ENCODE measurements around the gene DDX56. TPM values are rescaled to one million over a fixed set of nuclear protein-coding genes. Genes with fewer than 3 reads are reported as not detected.
"Not testable (repeated sequence)": the region's sequence is repeated elsewhere in the genome, so short reads cannot be mapped to it uniquely, and the experiment has no call there.

Gene DDX56
- total and polyA plus RNA-seq, 5 experiments from 2014 or later: 25.3 to 129 (median 48.2) TPM

DNA sequence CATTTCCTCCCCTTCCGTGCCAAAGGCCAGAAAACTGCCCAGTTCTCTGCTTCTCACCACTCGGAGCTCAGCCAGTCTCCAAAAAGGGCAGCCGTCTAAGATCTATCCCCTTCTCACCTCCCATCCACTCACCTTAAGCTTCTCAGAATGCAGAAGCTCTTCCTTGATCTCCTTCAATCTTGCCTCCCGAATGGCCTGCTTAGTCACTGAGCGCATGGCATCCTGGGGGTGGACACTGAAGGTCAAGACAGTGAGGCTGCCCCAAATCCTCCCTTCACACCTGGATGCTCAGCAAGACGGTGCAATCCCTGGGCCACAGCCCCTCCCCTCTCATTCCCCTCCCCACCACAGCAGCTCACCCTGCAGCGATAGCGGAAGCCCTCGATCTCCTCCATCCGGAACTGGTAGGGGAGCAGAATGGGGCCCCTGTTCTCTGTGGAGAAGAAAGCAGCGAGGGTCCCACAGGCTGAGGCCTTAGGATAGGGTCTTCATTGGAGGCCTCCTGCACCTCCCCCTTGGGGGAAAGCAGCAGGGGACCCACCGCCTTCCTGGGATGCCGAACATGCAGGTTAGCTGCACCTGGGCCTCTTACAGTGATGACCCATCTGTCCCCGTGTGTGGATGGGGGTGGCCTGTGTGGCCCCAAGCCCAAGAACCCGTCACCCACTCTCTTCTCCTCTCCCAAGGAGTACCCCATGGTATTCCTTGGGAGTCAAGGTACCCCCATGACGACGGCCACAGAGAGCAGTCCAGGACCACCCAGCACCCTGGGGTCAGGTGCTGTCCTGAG, 4.7 kb downstream of the DDX56 start:
- ATAC-seq (no peak), DNase-seq (no peak)
- H3K36me3 Mint-ChIP-seq: peaks cover 0 to 89% (median 13%) of the 10 kb centered on the region in 3 donors

DNA sequence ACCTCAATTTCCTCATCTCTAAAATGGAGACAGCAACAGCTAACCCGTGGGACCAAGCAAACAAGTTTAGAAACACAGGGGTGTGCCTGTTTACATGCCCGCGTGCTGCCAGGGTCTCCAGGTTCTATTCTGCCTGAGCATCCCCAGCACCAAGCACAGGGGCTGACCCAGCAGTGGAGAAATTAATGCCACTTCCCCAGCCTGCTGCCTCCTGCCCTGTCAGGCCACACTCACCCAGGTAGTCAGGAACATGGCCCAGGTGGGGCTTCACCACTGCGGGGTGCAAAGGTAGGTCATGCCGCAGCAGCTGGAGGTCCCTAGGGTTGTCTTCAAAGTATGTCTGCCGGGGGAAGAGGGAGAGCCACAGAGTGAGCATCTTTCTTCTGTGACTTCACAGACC, 5.8 kb downstream of the DDX56 start:
- Mint-ChIP-seq H3K36me3 (peaks cover 0 to 85% (median 13%) of the 10 kb centered on the region in 3 donors), H3K27me3 (no peaks in the 10 kb centered on the region), H3K27ac (peak overlapping the region in 4 of 10 donors; percentile 34 to 86 (median 72)), H3K9me3 (no peaks in the 10 kb centered on the region), H3K4me3 (no peak overlapping the region), H3K4me1 (peaks cover 14 to 32% (median 17%) of the 10 kb centered on the region in 4 donors)
- POLR2A ChIA-PET: interaction anchor here (1.7 kb wide), 1 partner anchor 14 kb away, joined by 7 read pairs; the partner anchor contains the start of gene TMED4
- ATAC-seq (no peak), DNase-seq (no peak)

More for the DNA sequence above, 4.7 kb downstream of the DDX56 start:
- no peaks in the 10 kb centered on the region for H3K27me3 Mint-ChIP-seq
- peak overlapping the region in 3 of 10 donors; percentile 7 to 63 (median 25) for H3K27ac Mint-ChIP-seq
- H3K4me3 Mint-ChIP-seq: peak overlapping the region in 1 of 10 donors; percentile 15
- POLR2A ChIA-PET: interaction anchor here (1.2 to 5.6 kb wide), 3 partner anchors 12 to 503 kb away, joined by 3 to 64 read pairs (median 7); partner anchors contain the start of genes PGAM2 and TMED4
- no peaks in the 10 kb centered on the region for H3K9me3 Mint-ChIP-seq
- H3K4me1 Mint-ChIP-seq: peaks cover 17 to 42% (median 27%) of the 10 kb centered on the region in 4 donors

DNA sequence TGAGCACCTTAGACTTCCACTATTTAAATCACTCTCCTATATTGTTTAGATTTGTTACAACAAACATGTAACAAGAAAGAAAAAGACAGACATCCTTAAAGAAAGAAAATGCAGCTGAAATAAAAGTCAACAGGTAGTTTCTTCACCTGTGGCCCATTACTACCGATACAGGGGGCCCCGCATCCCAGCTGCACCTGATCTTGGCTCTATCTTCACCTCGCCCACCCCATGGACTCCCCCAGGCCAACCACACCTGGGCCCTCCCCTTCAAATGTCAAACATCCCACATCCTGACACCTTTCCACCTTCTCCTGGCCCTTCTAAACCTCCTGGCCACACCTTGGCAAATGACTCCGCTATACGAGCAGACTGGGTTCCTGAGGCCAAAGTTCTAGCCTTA, 7.0 kb downstream of the DDX56 start:
- no peaks in the 10 kb centered on the region for H3K9me3 Mint-ChIP-seq
- H3K27me3 Mint-ChIP-seq: no peaks in the 10 kb centered on the region
- H3K4me1 Mint-ChIP-seq: peaks cover 8 to 22% (median 10%) of the 10 kb centered on the region in 4 donors
- POLR2A ChIA-PET: interaction anchor here (0.7 to 2.9 kb wide), 4 partner anchors 8 to 419 kb away, joined by 3 to 13 read pairs (median 4); partner anchors contain the start of genes DDX56 and TMED4
- ATAC-seq: no peak
- DNase-seq: no peak
- H3K36me3 Mint-ChIP-seq: peaks cover 0 to 75% (median 13%) of the 10 kb centered on the region in 3 donors
- H3K4me3 Mint-ChIP-seq: no peak overlapping the region
- H3K27ac Mint-ChIP-seq: peak overlapping the region in 1 of 10 donors; percentile 21

DNA sequence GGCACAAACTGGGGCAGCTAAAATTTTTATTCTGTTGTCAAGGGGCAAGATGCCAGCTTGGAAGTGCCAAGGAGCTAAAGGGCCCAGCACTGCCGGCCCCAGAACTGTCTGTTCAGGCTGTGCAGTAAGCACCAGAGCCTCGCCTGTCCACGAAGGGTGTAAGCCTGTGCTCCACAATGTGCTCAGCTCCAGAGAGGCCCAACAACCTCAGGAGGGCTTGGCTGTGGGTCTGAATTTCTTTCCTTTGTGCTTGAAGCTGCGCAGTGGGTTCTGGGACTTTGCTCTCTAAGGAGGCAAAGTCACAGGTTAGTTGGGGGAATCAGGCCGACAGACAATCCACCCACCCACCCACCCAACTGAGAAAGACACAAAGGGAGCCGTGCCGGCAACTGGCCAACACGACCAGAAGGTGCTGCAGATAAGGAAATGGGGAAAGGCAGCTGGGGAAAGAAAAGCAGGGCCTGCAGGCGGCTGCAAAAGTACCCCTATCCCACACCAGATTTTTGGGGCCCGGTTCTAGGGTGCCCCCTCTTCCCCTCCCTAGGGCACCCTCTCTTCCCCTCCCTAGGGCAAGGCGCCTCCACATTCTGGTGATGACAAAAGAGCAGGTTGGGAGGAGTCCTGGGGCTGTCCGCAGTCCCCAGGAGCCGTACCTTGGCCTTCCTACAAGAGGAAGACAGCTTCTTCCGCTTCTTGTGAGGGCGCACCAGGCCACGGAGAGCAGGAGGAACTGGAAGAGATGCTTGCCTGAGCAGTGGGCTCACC, 7.7 kb downstream of the DDX56 start:
- peak; percentile 38 to 42 for ATAC-seq
- POLR2A ChIA-PET: interaction anchor here (0.6 to 2.9 kb wide), 9 partner anchors 9 to 325 kb away, joined by 3 to 13 read pairs (median 4); partner anchors contain the start of genes DDX56, NUDCD3 and TMED4

DNA sequence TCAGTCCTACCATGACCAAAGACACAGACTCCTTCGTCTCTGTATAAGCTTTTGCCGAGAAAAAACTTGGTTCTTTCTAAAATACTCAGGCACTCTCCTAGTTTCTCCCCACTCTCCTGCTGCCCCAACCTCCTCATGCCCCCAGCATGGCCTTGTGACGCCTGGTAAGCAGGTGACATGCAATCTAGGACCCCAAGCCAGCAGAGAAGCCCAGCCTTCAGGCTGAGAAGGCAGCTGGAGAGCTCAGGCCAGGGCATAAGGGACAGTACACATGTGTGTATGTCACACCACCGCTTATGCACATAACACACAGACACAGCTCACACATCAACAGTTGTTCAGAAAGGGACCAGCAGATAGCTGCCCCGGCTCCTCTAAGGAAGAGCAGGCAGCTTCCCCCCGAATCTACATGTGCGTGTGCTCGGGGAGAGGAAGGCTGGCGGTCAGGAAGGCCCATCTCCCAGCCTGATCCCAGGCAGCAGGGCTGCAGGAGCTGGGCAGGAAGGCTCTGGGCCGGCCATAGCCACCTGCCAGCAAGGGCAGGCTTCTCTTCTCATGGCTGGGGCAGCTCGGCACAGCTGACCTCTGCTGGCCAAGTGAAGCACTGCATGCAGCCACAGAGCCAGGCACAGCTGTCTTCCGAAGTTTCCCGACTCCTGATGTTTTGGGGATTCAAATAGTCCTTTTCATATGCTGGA, 8.5 kb downstream of the DDX56 start:
- Mint-ChIP-seq H3K27ac (peak overlapping the region in 9 of 10 donors; percentile 61 to 86 (median 81)), H3K36me3 (peaks cover 0 to 60% (median 12%) of the 10 kb centered on the region in 3 donors), H3K27me3 (no peaks in the 10 kb centered on the region), H3K4me3 (no peak overlapping the region), H3K4me1 (peaks cover 8 to 13% (median 11%) of the 10 kb centered on the region in 4 donors), H3K9me3 (no peaks in the 10 kb centered on the region)
- DNase-seq (peak; percentile 18 to 77 (median 58)), ATAC-seq (peak; percentile 87 to 89)
- POLR2A ChIA-PET: interaction anchor here (0.6 to 2.9 kb wide), 8 partner anchors 10 to 324 kb away, joined by 3 to 13 read pairs (median 4); partner anchors contain the start of genes DDX56 and NUDCD3

More for the DNA sequence above, 7.7 kb downstream of the DDX56 start:
- peaks cover 8 to 16% (median 10%) of the 10 kb centered on the region in 4 donors for H3K4me1 Mint-ChIP-seq
- DNase-seq: no peak
- peak overlapping the region in 8 of 10 donors; percentile 55 to 86 (median 82) for H3K27ac Mint-ChIP-seq
- H3K9me3 Mint-ChIP-seq: no peaks in the 10 kb centered on the region
- H3K27me3 Mint-ChIP-seq: no peaks in the 10 kb centered on the region
- H3K4me3 Mint-ChIP-seq: no peak overlapping the region
- peaks cover 0 to 68% (median 13%) of the 10 kb centered on the region in 3 donors for H3K36me3 Mint-ChIP-seq

DNA sequence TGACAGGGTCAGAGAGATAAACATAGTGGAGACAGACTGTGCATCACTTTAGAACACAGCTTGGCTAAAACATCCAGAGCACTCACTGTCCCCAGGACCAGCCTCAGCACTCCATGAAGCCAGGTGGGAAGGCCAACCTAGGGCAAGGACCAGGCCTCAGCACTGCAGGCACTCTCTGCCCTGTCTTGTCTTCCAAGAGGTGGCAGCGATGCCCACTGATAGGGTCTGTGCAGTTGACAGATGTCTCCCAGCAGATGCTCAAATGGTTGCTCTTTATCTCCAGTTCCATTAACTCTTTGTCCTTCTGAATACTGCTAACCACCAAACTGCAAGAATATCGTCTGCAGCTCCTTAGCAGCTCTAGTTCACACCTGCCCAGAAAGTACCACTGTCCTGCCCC, 9.1 kb downstream of the DDX56 start:
- POLR2A ChIA-PET: interaction anchor here (0.6 to 2.9 kb wide), 6 partner anchors 10 to 143 kb away, joined by 3 to 13 read pairs (median 5); partner anchors contain the start of genes DDX56 and NUDCD3
- Mint-ChIP-seq H3K9me3 (no peaks in the 10 kb centered on the region), H3K27ac (peak overlapping the region in 5 of 10 donors; percentile 59 to 89 (median 66)), H3K4me1 (peaks cover 8 to 13% (median 11%) of the 10 kb centered on the region in 4 donors), H3K36me3 (peaks cover 0 to 54% (median 7%) of the 10 kb centered on the region in 3 donors), H3K27me3 (no peaks in the 10 kb centered on the region), H3K4me3 (no peak overlapping the region)
- ATAC-seq (no peak), DNase-seq (no peak)

DNA sequence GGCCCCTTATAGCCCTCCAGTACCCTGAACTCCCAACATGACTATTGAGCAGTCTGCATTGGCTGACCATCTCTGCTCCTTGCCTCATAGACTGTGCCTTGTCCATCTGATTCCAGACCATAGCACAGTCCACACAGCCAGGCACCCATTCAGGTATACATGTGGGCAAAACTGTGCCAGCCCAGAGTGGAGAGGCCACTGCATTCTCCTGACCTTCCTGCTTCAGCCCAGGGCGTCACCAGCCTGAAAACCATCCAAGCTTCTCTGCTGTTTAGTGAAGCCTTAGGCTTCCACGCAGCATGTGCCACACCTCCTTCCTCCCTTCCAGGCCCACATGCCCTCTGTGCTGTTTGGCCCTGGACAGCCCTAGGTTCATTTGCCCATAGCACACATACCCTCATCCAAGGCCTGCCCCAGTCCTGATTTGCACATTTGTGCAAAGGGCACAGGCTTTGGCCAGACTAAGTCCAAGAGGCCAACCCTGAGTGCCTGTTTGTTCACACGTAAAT, 10.5 kb downstream of the DDX56 start:
- ATAC-seq (no peak), DNase-seq (no peak)
- Mint-ChIP-seq H3K4me1 (peaks cover 8 to 11% (median 10%) of the 10 kb centered on the region in 4 donors), H3K27ac (peak overlapping the region in 9 of 10 donors; percentile 40 to 89 (median 72)), H3K36me3 (peaks cover 0 to 40% (median 7%) of the 10 kb centered on the region in 3 donors), H3K9me3 (no peaks in the 10 kb centered on the region), H3K4me3 (no peak overlapping the region), H3K27me3 (no peaks in the 10 kb centered on the region)
- POLR2A ChIA-PET: interaction anchor here (0.9 kb wide), 1 partner anchor 73 kb away, joined by 3 read pairs; the partner anchor contains the start of gene NUDCD3

DNA sequence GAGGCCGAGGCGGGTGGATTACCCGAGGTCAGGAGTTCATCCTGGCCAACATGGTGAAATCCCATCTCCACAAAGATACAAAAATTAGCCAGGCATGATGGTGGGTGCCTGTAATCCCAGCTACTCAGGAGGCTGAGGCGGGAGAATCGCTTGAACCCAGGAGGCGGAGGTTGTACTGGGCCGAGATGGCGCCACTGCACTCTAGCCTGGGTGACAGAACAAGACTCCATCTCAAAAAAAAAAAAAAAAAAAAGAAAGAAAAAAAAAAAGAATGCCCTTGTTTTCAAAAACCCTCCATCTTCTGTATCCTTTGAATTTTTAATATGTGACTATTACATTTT, 11.1 kb downstream of the DDX56 start:
- Mint-ChIP-seq H3K4me1 (peaks cover 7 to 11% (median 10%) of the 10 kb centered on the region in 4 donors), H3K27ac (peak overlapping the region in 2 of 10 donors; percentile 40 to 56), H3K36me3 (peaks cover 0 to 34% (median 5%) of the 10 kb centered on the region in 3 donors)
- DNase-seq, H3K27me3 Mint-ChIP-seq, ATAC-seq, POLR2A ChIA-PET, H3K4me3 Mint-ChIP-seq, H3K9me3 Mint-ChIP-seq: not testable (repeated sequence)

DNA sequence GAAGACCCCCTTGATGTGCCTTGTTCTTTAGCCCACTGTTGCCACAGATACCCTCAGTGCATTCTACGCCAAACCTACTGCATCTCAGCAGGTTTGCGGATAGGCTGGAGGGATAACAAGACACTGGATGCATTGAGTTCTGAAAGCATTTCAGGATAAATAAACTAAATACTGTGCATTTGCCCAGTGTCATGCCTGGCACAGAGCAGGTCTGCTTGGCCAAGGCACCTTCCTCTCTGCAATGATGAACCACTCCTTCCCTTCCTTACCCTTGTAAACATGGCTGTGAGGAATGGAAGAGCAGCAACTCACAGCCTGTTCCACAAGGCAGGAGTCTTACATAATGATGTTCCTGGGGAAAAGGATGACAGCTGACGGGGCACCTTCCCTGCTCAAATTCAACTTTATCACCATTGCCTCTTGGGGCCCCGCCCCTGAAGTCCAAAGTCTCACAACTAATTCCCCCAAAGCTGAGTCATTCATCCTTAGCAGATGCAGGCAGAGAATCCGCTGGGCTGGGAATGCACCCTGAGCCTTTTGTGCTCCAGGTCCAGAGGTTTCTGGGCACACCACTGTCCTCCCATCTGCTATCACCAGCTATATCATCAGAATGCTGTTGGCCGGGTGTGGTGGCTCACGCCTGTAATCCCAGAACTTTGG, 11.6 kb downstream of the DDX56 start:
- POLR2A ChIA-PET: interaction anchor here (2.4 kb wide), 1 partner anchor 9 kb away, joined by 6 read pairs; no protein-coding TSS in a partner anchor
- H3K9me3 Mint-ChIP-seq: no peaks in the 10 kb centered on the region
- peak overlapping the region in 2 of 10 donors; percentile 38 to 56 for H3K27ac Mint-ChIP-seq
- ATAC-seq (no peak), DNase-seq (no peak)
- peaks cover 0 to 29% (median under 1%) of the 10 kb centered on the region in 3 donors for H3K36me3 Mint-ChIP-seq
- no peaks in the 10 kb centered on the region for H3K27me3 Mint-ChIP-seq
- peaks cover 5 to 11% (median 9%) of the 10 kb centered on the region in 4 donors for H3K4me1 Mint-ChIP-seq
- H3K4me3 Mint-ChIP-seq: no peak overlapping the region

DNA sequence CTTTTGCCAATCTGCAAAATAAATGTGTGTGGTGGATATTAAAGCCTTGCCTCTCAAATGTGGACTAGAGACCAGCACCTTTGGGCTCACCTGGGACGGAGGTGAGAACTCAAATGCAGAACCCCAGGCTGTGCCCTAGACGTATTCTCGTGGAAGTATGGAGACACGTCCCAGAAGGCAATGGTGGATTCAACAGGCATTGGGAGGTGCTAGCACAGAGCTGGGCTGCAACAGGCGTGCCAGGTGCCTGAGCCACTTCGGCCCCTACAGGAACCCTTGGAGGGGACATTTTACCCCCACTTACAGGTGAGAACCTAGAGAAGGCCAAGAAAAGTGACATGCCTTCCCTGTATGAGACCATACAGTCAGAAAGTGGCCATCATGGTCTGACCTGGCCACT, 12.2 kb downstream of the DDX56 start:
- no peaks in the 10 kb centered on the region for H3K27me3 Mint-ChIP-seq
- no peaks in the 10 kb centered on the region for H3K9me3 Mint-ChIP-seq
- POLR2A ChIA-PET: interaction anchor here (2.4 kb wide), 1 partner anchor 9 kb away, joined by 6 read pairs; no protein-coding TSS in a partner anchor
- H3K36me3 Mint-ChIP-seq: peaks cover 0 to 23% (median 0%) of the 10 kb centered on the region in 3 donors
- ATAC-seq (no peak), DNase-seq (no peak)
- no peak overlapping the region for H3K4me3 Mint-ChIP-seq
- peak overlapping the region in 6 of 10 donors; percentile 9 to 55 (median 44) for H3K27ac Mint-ChIP-seq
- H3K4me1 Mint-ChIP-seq: peaks cover 5 to 11% (median 7%) of the 10 kb centered on the region in 4 donors

DNA sequence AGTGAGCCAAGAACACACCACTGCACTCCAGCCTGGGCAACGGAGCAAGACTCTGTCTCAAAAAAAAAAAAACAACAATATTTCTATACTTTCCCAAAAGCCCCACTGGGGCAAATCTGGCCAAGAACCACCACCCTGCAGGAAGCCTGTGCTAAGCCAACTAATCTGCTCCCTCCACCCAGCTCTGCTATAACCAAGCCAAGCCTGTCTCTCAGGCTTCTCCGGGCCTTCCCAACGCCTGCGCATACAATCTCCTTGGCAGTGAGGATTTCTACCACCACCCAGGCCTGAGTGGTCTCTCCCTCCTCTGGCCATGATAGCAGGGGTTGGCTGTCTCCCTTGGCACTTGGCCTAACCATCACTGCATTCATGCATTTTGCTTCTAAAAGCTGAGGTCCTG, 14.2 kb downstream of the DDX56 start:
- Mint-ChIP-seq H3K36me3 (peaks cover 0 to 6% (median 0%) of the 10 kb centered on the region in 3 donors), H3K27ac (peak overlapping the region in 8 of 10 donors; percentile 15 to 86 (median 43)), H3K27me3 (no peaks in the 10 kb centered on the region), H3K4me1 (peaks cover 0 to 7% (median under 1%) of the 10 kb centered on the region in 4 donors), H3K4me3 (no peak overlapping the region), H3K9me3 (no peaks in the 10 kb centered on the region)
- ATAC-seq (no peak), DNase-seq (no peak)
- POLR2A ChIA-PET: interaction anchor here (1.2 kb wide), 1 partner anchor 14 kb away, joined by 4 read pairs; the partner anchor contains the start of gene DDX56
